HepG2 (cell line): ENCODE data around the gene TIMM44. TPM values are rescaled to one million over a fixed set of nuclear protein-coding genes. Genes with fewer than 3 reads are reported as not detected.

Experiments
- ARNT2 ChIP-seq: sonication (generic); formaldehyde crosslinking; IDR thresholded peaks from 2 replicates; pipeline ENCODE4 v1.8.0; 2022; ENCODE audit warnings: mild to moderate bottlenecking, low read depth, missing genetic modification reagents, moderate library complexity
- ARNTL ChIP-seq: sonication (generic); formaldehyde crosslinking; IDR thresholded peaks from 2 replicates; pipeline ENCODE4 v1.4.0; 2020; ENCODE audit warnings: mild to moderate bottlenecking, missing genetic modification reagents
- ATF7-NPFF ChIP-seq: sonication (generic); formaldehyde crosslinking; IDR thresholded peaks from 2 replicates; pipeline ENCODE4 v1.8.1; 2023; ENCODE audit warnings: mild to moderate bottlenecking, low read depth, missing genetic modification reagents, moderate library complexity
- CBX5 ChIP-seq: sonication (generic); formaldehyde crosslinking; IDR thresholded peaks from 2 replicates; pipeline ENCODE4 v1.4.0; 2020; ENCODE audit warnings: missing genetic modification reagents, borderline replicate concordance
- ELF4 ChIP-seq: sonication (generic); formaldehyde crosslinking; IDR thresholded peaks from 2 replicates; pipeline ENCODE4 v1.5.0; 2020; ENCODE audit warnings: missing genetic modification reagents, mild to moderate bottlenecking, moderate library complexity, borderline replicate concordance
- FOXC1 ChIP-seq: sonication (generic); formaldehyde crosslinking; IDR thresholded peaks from 2 replicates; pipeline ENCODE4 v1.8.0; 2022; ENCODE audit warnings: mild to moderate bottlenecking, missing genetic modification reagents, borderline replicate concordance
- FOXK2 ChIP-seq: fragments of 450-650 bp; IDR thresholded peaks from 2 replicates; pipeline ENCODE4 v1.6.1; 2016
- KDM3A ChIP-seq: IDR thresholded peaks from 2 replicates; pipeline ENCODE4 v1.6.1; 2018; ENCODE audit warnings: low read depth, missing compliant biosample characterization
- KLF12 ChIP-seq: sonication (generic); formaldehyde crosslinking; IDR thresholded peaks from 2 replicates; pipeline ENCODE4 v1.4.0; 2020; ENCODE audit warnings: missing genetic modification reagents, borderline replicate concordance
- MEIS1 ChIP-seq: sonication (generic); formaldehyde crosslinking; IDR thresholded peaks from 2 replicates; pipeline ENCODE4 v1.9.0; 2021; ENCODE audit warnings: mild to moderate bottlenecking, missing genetic modification reagents, moderate library complexity, borderline replicate concordance
- MTERF4 ChIP-seq: sonication (generic); formaldehyde crosslinking; IDR thresholded peaks from 2 replicates; pipeline ENCODE4 v1.8.0; 2023; ENCODE audit warnings: mild to moderate bottlenecking, missing genetic modification reagents
- MXD1 ChIP-seq: sonication (generic); formaldehyde crosslinking; IDR thresholded peaks from 2 replicates; pipeline ENCODE4 v1.4.0; 2020; ENCODE audit warnings: mild to moderate bottlenecking, missing genetic modification reagents
- NFYC ChIP-seq: IDR thresholded peaks from 2 replicates; pipeline ENCODE4 v1.6.1; 2016; ENCODE audit warnings: missing genetic modification reagents, missing compliant biosample characterization
- PRMT3 ChIP-seq: sonication (generic); formaldehyde crosslinking; IDR thresholded peaks from 2 replicates; pipeline ENCODE4 v1.8.1; 2022; ENCODE audit warnings: low read depth, mild to moderate bottlenecking, moderate library complexity, missing genetic modification reagents, borderline replicate concordance
- RAD21 ChIP-seq: fragments of 450-650 bp; formaldehyde crosslinking; IDR thresholded peaks from 2 replicates; pipeline ENCODE4 v1.5.0; 2020; ENCODE audit warnings: mild to moderate bottlenecking
- RBAK ChIP-seq: sonication (generic); formaldehyde crosslinking; IDR thresholded peaks from 2 replicates; pipeline ENCODE4 v1.5.1; 2020; ENCODE audit warnings: mild to moderate bottlenecking, missing genetic modification reagents
- SRSF9 ChIP-seq: fragments of 200-400 bp; formaldehyde crosslinking; IDR thresholded peaks from 2 replicates; pipeline ENCODE4 v1.6.1; 2018; ENCODE audit warnings: borderline replicate concordance, mild to moderate bottlenecking, low read depth, low read length; ENCODE audit not compliant: insufficient read depth, poor library complexity, severe bottlenecking
- TGIF2 ChIP-seq: IDR thresholded peaks from 2 replicates; pipeline ENCODE4 v1.6.1; 2016; ENCODE audit warnings: control low read depth, missing compliant biosample characterization
- U2AF2 ChIP-seq: fragments of 200-400 bp; formaldehyde crosslinking; IDR thresholded peaks from 2 replicates; pipeline ENCODE4 v1.6.1; 2017; ENCODE audit warnings: low read depth, mild to moderate bottlenecking, low read length
- ZFP91 ChIP-seq: sonication (generic); formaldehyde crosslinking; IDR thresholded peaks from 2 replicates; pipeline ENCODE4 v1.9.0; 2022; ENCODE audit warnings: missing genetic modification reagents, mild to moderate bottlenecking, borderline replicate concordance
- ZKSCAN1 ChIP-seq: fragments of 150-350 bp; IDR thresholded peaks from 2 replicates; pipeline ENCODE4 v1.6.1; 2014; ENCODE audit warnings: low read length
- ZNF10 ChIP-seq: sonication (generic); formaldehyde crosslinking; IDR thresholded peaks from 2 replicates; pipeline ENCODE4 v1.4.0; 2020; ENCODE audit warnings: mild to moderate bottlenecking, low read depth, missing genetic modification reagents, borderline replicate concordance
- ZNF292 ChIP-seq: sonication (generic); formaldehyde crosslinking; IDR thresholded peaks from 2 replicates; pipeline ENCODE4 v1.8.1; 2022; ENCODE audit warnings: mild to moderate bottlenecking, low read depth, missing genetic modification reagents, borderline replicate concordance
- ZNF3 ChIP-seq: IDR thresholded peaks from 2 replicates; pipeline ENCODE4 v1.7.0; 2017; ENCODE audit warnings: inconsistent platforms
- ZNF333 ChIP-seq: sonication (generic); formaldehyde crosslinking; IDR thresholded peaks from 2 replicates; pipeline ENCODE4 v1.4.0; 2020; ENCODE audit warnings: mild to moderate bottlenecking, missing genetic modification reagents, borderline replicate concordance
- ZNF430 ChIP-seq: sonication (generic); formaldehyde crosslinking; IDR thresholded peaks from 2 replicates; pipeline ENCODE4 v1.9.0; 2021; ENCODE audit warnings: mild to moderate bottlenecking, missing genetic modification reagents
- ZNF460 ChIP-seq: sonication (generic); formaldehyde crosslinking; IDR thresholded peaks from 2 replicates; pipeline ENCODE4 v1.5.1; 2020; ENCODE audit warnings: missing genetic modification reagents, mild to moderate bottlenecking, borderline replicate concordance
- ZNF468 ChIP-seq: sonication (generic); formaldehyde crosslinking; IDR thresholded peaks from 2 replicates; pipeline ENCODE4 v1.8.0; 2022; ENCODE audit warnings: mild to moderate bottlenecking, moderate library complexity, missing genetic modification reagents
- ZNF576 ChIP-seq: sonication (generic); formaldehyde crosslinking; IDR thresholded peaks from 2 replicates; pipeline ENCODE4 v1.4.0; 2020; ENCODE audit warnings: mild to moderate bottlenecking, missing genetic modification reagents
- ZNF577 ChIP-seq: sonication (generic); formaldehyde crosslinking; IDR thresholded peaks from 2 replicates; pipeline ENCODE4 v1.4.0; 2020; ENCODE audit warnings: mild to moderate bottlenecking, low read depth, missing genetic modification reagents, borderline replicate concordance
- polyA plus RNA-seq, 8 experiments: library from polyadenylated mRNA; depleted of rRNA in 3 of 8; stranded (reverse) in 7 of 8; unstranded in 1 of 8; fragments of >200 nt; fragmentation: Illumina TruSeq in 4 of 8; extraction: Trizol in 4 of 8; gene quantifications; 2 replicates each; pipeline versions ENCODE4 v1.2.1 to v1.2.3, GENCODE V29; 2011 to 2016; ENCODE audit warnings: low read depth in 4 of 8, missing spikeins in 1 of 8, mixed read lengths in 1 of 8; ENCODE audit not compliant: insufficient read depth in 1 of 8
- total RNA-seq, 5 experiments: library from RNA; depleted of rRNA; stranded (reverse); fragments of >200 nt; fragmentation: Illumina TruSeq; extraction: Trizol; gene quantifications; 2 replicates each; pipeline ENCODE4 v1.2.3, GENCODE V29; 2016; ENCODE audit warnings: low read depth in 1 of 5

Gene TIMM44
- total and polyA plus RNA-seq, 2 of the 13 experiments (the other 11 are each of a cell fraction or from before 2014, with no cell fraction given): 42.9 to 72.6 TPM

- TF ChIP-seq ZNF576 (CRISPR knock-in tag): no peak
- peak; percentile 22; the same call in 1 of the 2 replicates for TF ChIP-seq ZKSCAN1
- 0 out of 2 replicates have a peak, but pooled peaks have one; percentile 46 for TF ChIP-seq TGIF2 (CRISPR knock-in tag)
- TF ChIP-seq ZNF10: no peak
- no peak for TF ChIP-seq FOXC1 (CRISPR knock-in tag)
- TF ChIP-seq SRSF9: no peak
- no peak for TF ChIP-seq CBX5
- TF ChIP-seq KLF12 (CRISPR knock-in tag): no peak
- TF ChIP-seq MXD1 (CRISPR knock-in tag): no peak
- no peak for TF ChIP-seq ZNF577
- no peak for TF ChIP-seq ZNF292 (CRISPR knock-in tag)
- no peak for TF ChIP-seq PRMT3
- no peak for TF ChIP-seq ELF4 (CRISPR knock-in tag)
- no peak for TF ChIP-seq FOXK2
- no peak; the same call in 1 of the 2 replicates for TF ChIP-seq MEIS1 (CRISPR knock-in tag)
- TF ChIP-seq KDM3A (CRISPR knock-in tag): 0 out of 2 replicates have a peak, but pooled peaks have one; percentile 31
- no peak for TF ChIP-seq ZNF333
- no peak for TF ChIP-seq ZFP91 (CRISPR knock-in tag)
- TF ChIP-seq ARNT2 (CRISPR knock-in tag): no peak
- no peak for TF ChIP-seq ZNF3
- TF ChIP-seq U2AF2: no peak
- TF ChIP-seq RAD21 (CRISPR knock-in tag): no peak
- TF ChIP-seq ZNF430 (CRISPR knock-in tag): no peak
- TF ChIP-seq ATF7-NPFF (CRISPR knock-in tag): no peak
- no peak for TF ChIP-seq NFYC
- no peak for TF ChIP-seq RBAK
- peak; percentile 82; the same call in 1 of the 2 replicates for TF ChIP-seq ZNF460 (CRISPR knock-in tag)
- TF ChIP-seq ZNF468: no peak
- TF ChIP-seq MTERF4 (CRISPR knock-in tag): no peak
- no peak for TF ChIP-seq ARNTL
Measured at GRCh38 chr19:7897292-7897691, 46.2 kb downstream of the TIMM44 start (continued).
